Measurements from ENCODE around the gene PDK1. TPM values are rescaled to one million over a fixed set of nuclear protein-coding genes. Genes with fewer than 3 reads are reported as not detected.
"Not testable (repeated sequence)": the region's sequence is repeated elsewhere in the genome, so short reads cannot be mapped to it uniquely, and the experiment has no call there.

The PDK1 gene
- total and polyA plus RNA-seq, 12 donors = 4.2 to 106 (median 48.4) TPM

- intact Hi-C loops (cut with DNase I) = no loop called here
- H3K36me3 ChIP-seq = peaks cover 0 to 3% (median 0%) of the 10 kb centered on the region in 9 donors
- no peak overlapping the region for H3K4me3 ChIP-seq
- peaks cover 0 to 26% (median 3%) of the 10 kb centered on the region in 11 donors for H3K9me3 ChIP-seq
- 99 to 100% methylated on average over 3 of the region's 3 CpGs for WGBS, 2 donors
- ATAC-seq (no peak), DNase-seq (no peak)
- TF ChIP-seq CTCF (IDR thresholded peaks at IDR 0.05) = no peak
- no peak overlapping the region for H3K27ac ChIP-seq
- no peaks in the 10 kb centered on the region for H3K27me3 ChIP-seq
- H3K4me1 ChIP-seq = no peaks in the 10 kb centered on the region
Observed at GRCh38 chr2:172535119-172535518, 20.8 kb upstream of the PDK1 start.

- 96 to 100% methylated on average over 6 to 30 of the region's 37 CpGs for WGBS, 2 donors
- H3K27ac ChIP-seq; intact Hi-C loops (cut with DNase I); H3K4me3 ChIP-seq; ATAC-seq; H3K36me3 ChIP-seq; H3K4me1 ChIP-seq; H3K27me3 ChIP-seq; DNase-seq: not testable (repeated sequence)
- H3K9me3 ChIP-seq = peaks cover 0 to 28% (median 3%) of the 10 kb centered on the region in 11 donors
Observed at GRCh38 chr2:172537851-172538250, 18.0 kb upstream of the PDK1 start.

GRCh38 chr2:172539767-172540166 lies 16.1 kb upstream of the PDK1 start:
- Histone ChIP-seq H3K4me1 (no peaks in the 10 kb centered on the region), H3K27ac (no peak overlapping the region), H3K27me3 (no peaks in the 10 kb centered on the region), H3K4me3 (no peak overlapping the region), H3K36me3 (no peaks in the 10 kb centered on the region), H3K9me3 (peaks cover 0 to 22% (median 0%) of the 10 kb centered on the region in 11 donors)
- intact Hi-C loops (cut with DNase I) = no loop called here
- TF ChIP-seq CTCF (IDR thresholded peaks at IDR 0.05) = no peak
- no peak for DNase-seq
- 92 to 93% methylated on average over 4 of the region's 4 CpGs for WGBS, 2 donors
- ATAC-seq = no peak

- no peak for ATAC-seq
- TF ChIP-seq CTCF (IDR thresholded peaks at IDR 0.05) = no peak
Observed at GRCh38 chr2:172540421-172540820, 15.5 kb upstream of the PDK1 start.

GRCh38 chr2:172545408-172546075 lies 10.3 kb upstream of the PDK1 start:
- DNase-seq (no peak), ATAC-seq (no peak)
- Histone ChIP-seq H3K27ac (no peak overlapping the region), H3K4me3 (no peak overlapping the region), H3K9me3 (peaks cover 0 to 21% (median 0%) of the 10 kb centered on the region in 11 donors), H3K27me3 (no peaks in the 10 kb centered on the region), H3K36me3 (no peaks in the 10 kb centered on the region), H3K4me1 (no peaks in the 10 kb centered on the region)
- TF ChIP-seq CTCF (IDR thresholded peaks at IDR 0.05) = no peak
- WGBS, 2 donors = 96 to 98% methylated on average over 2 of the region's 2 CpGs
- intact Hi-C loops (cut with DNase I) = no loop called here

More at GRCh38 chr2:172540421-172540820, 15.5 kb upstream of the PDK1 start:
- no peak for DNase-seq
- Histone ChIP-seq H3K4me1 (no peaks in the 10 kb centered on the region), H3K9me3 (peaks cover 0 to 29% (median 0%) of the 10 kb centered on the region in 11 donors), H3K4me3 (no peak overlapping the region), H3K36me3 (no peaks in the 10 kb centered on the region), H3K27me3 (no peaks in the 10 kb centered on the region), H3K27ac (no peak overlapping the region)
- intact Hi-C loops (cut with DNase I) = no loop called here

All from heart right ventricle (tissue), 16 donors.